Ovary (tissue), 9 donors: Measurements from ENCODE around the gene BCOR. TPM values are rescaled to one million over a fixed set of nuclear protein-coding genes. Genes with fewer than 3 reads are reported as not detected.

ENCODE experiments used
- DNase-seq, 5 donors: peaks; one replicate each; pipeline ENCODE4 v3.0.0-alpha.2; 2019 to 2020
- H3K27ac ChIP-seq, 2 donors: fragments of 200-600 bp; one replicate each; pipeline versions ENCODE4 v1.5.1 to v1.8.0; 2019 to 2022
- H3K27me3 ChIP-seq: fragments of 200-600 bp; one replicate; pipeline ENCODE4 v1.8.0; 2022
- H3K36me3 ChIP-seq: fragments of 200-600 bp; sonication (generic); one replicate; pipeline ENCODE4 v1.5.1; 2019
- H3K4me1 ChIP-seq: one replicate; pipeline ENCODE4 v1.8.1; 2013; ENCODE audit warnings: mild to moderate bottlenecking, moderate library complexity; ENCODE audit not compliant: insufficient read depth
- H3K4me3 ChIP-seq: fragments of 200-600 bp; sonication (generic); one replicate; pipeline ENCODE4 v1.5.1; 2017
- H3K9me3 ChIP-seq, 2 donors: fragments of 200-600 bp in 1 of 2; sonication (generic) in 1 of 2; one replicate each; pipeline versions ENCODE4 v1.5.1 to v1.8.1; 2013 to 2019; ENCODE audit warnings: mild to moderate bottlenecking in 1 of 2, moderate library complexity in 1 of 2
- CTCF ChIP-seq, 3 donors: fragments of 450-650 bp in 2 of 3; fragments of 200-600 bp in 1 of 3; IDR thresholded peaks; one replicate each; pipeline versions ENCODE4 v1.5.1 to v1.8.0; 2016 to 2022; ENCODE audit warnings: antibody characterized with exemption in 3 of 3, mild to moderate bottlenecking in 1 of 3
- EP300 ChIP-seq: sonication (generic); formaldehyde crosslinking; IDR thresholded peaks from one replicate; pipeline ENCODE4 v1.6.1; 2017; ENCODE audit warnings: antibody characterized with exemption
- POLR2A ChIP-seq: fragments of 450-650 bp; IDR thresholded peaks from one replicate; pipeline ENCODE4 v1.6.1; 2017; ENCODE audit warnings: antibody characterized with exemption, mild to moderate bottlenecking, moderate library complexity
- WGBS, 3 donors: extraction: QIAGEN DNeasy Blood & Tissue Kit in 1 of 3; methylation state at CpG; one replicate each; pipeline versions ENCODE4 v1.1.5 to v1.1.7; 2013 to 2017; 5-methylcytosine and 5-hydroxymethylcytosine counted together
- intact Hi-C, 4 donors: fragments of 100-400 bp; cut with DNase I; formaldehyde crosslinking; loops; one replicate each; pipeline versions ENCODE4 v1.11.0 to v1.15.1; 2022 to 2023
- polyA plus RNA-seq, 2 donors: library from polyadenylated mRNA; stranded (reverse); fragments of 200-250 nt in 1 of 2; fragments of 350-450 nt in 1 of 2; fragmentation: Illumina TruSeq in 1 of 2; extraction: RNeasy Lipid Tissue Mini Kit (QIAGEN cat#74804) in 1 of 2; gene quantifications; one replicate each; pipeline ENCODE4 v1.2.3, GENCODE V29; 2013 to 2014
- total RNA-seq, 7 donors: library from RNA; depleted of rRNA in 2 of 7; stranded (reverse); fragments of >200 nt in 2 of 7; fragmentation: NEBNext Ultra II Directional in 3 of 7; extraction: Animal tissue kit (Norgen Biotek cat#: 25700) in 3 of 7; gene quantifications; one replicate each; pipeline versions ENCODE4 v1.1.0 to v1.2.4, GENCODE V29; 2016 to 2023
- donor health status: DM: no; HTN: no; CAD: no; lungs with moderate emphysema.
- donor health status: DM: no; HTN: no; CAD: no.
- donor health status: Bipolar disorder and iron deficiency.
- donor health status: DM: yes; HTN: yes; CAD: no.
- donor health status: DM: no; HTN: no; CAD: no.
- donor health status: DM: yes; HTN: yes; CAD: no.

Gene BCOR
- total and polyA plus RNA-seq, 9 donors, result 17.7 to 57.2 (median 42.3) TPM

GRCh38 chrX:40120838-40121580 lies 23.3 kb upstream of the BCOR start:
- Histone ChIP-seq H3K9me3 (no peaks in the 10 kb centered on the region), H3K36me3 (no peaks in the 10 kb centered on the region), H3K27ac (no peak overlapping the region), H3K4me1 (no peaks in the 10 kb centered on the region), H3K27me3 (no peaks in the 10 kb centered on the region), H3K4me3 (no peak overlapping the region)
- no peak for DNase-seq
- TF ChIP-seq POLR2A (no peak), EP300 (no peak), CTCF (IDR thresholded peaks at IDR 0.05) (no peak)
- 77 to 83% (median 80%) methylated on average over 11 of the region's 11 CpGs for WGBS, 3 donors
- intact Hi-C loops, result no loop called here

GRCh38 chrX:40117715-40118285 lies 20.0 kb upstream of the BCOR start:
- intact Hi-C loops, result no loop called here
- no peaks in the 10 kb centered on the region for H3K4me1 ChIP-seq
- no peak for DNase-seq
- no peaks in the 10 kb centered on the region for H3K27me3 ChIP-seq
- WGBS, 3 donors, result 66 to 75% (median 71%) methylated on average over 6 of the region's 6 CpGs
- H3K9me3 ChIP-seq, result no peaks in the 10 kb centered on the region
- H3K4me3 ChIP-seq, result no peak overlapping the region
- H3K36me3 ChIP-seq, result no peaks in the 10 kb centered on the region
- TF ChIP-seq EP300 (no peak), POLR2A (no peak), CTCF (IDR thresholded peaks at IDR 0.05) (no peak)
- no peak overlapping the region for H3K27ac ChIP-seq

- intact Hi-C loops, result no loop called here
- Histone ChIP-seq H3K36me3 (no peaks in the 10 kb centered on the region), H3K4me1 (no peaks in the 10 kb centered on the region), H3K27me3 (no peaks in the 10 kb centered on the region), H3K9me3 (no peaks in the 10 kb centered on the region), H3K4me3 (no peak overlapping the region), H3K27ac (no peak overlapping the region)
- DNase-seq, result no peak
- TF ChIP-seq POLR2A (no peak), CTCF (IDR thresholded peaks at IDR 0.05) (no peak), EP300 (no peak)
- 84 to 90% (median 87%) methylated on average over 9 of the region's 9 CpGs for WGBS, 3 donors
Measured at GRCh38 chrX:40116925-40117324, 19.2 kb upstream of the BCOR start.

- DNase-seq, result no peak
- WGBS, 3 donors, result 81 to 92% (median 92%) methylated on average over 3 of the region's 3 CpGs
- Histone ChIP-seq H3K27me3 (no peaks in the 10 kb centered on the region), H3K4me1 (peaks cover 1% of the 10 kb centered on the region), H3K36me3 (no peaks in the 10 kb centered on the region), H3K27ac (no peak overlapping the region), H3K9me3 (no peaks in the 10 kb centered on the region), H3K4me3 (no peak overlapping the region)
- intact Hi-C loops, result no loop called here
- TF ChIP-seq EP300 (no peak), POLR2A (no peak), CTCF (IDR thresholded peaks at IDR 0.05) (no peak)
Measured at GRCh38 chrX:40112996-40113395, 15.2 kb upstream of the BCOR start.
